HepG2 (cell line): ENCODE results near the gene CTIF. TPM values are rescaled to one million over a fixed set of nuclear protein-coding genes. Genes with fewer than 3 reads are reported as not detected.

Source experiments
- ATAC-seq: fragments of 200-7000 bp; cut with Tn5 transposase; 3 replicates; pipeline ENCODE4 v1.9.1; 2020; ENCODE audit warnings: mild to moderate bottlenecking, moderate library complexity
- BruUV-seq: library from RNA; stranded (reverse); fragments of 400-500 nt; replicated peaks from 2 replicates; lab custom pipeline; 2021; lab: Mats Ljungman, UMichigan
- CTCF ChIA-PET: fragments of 300-600 bp; formaldehyde crosslinking; extraction: SDS; loops from one replicate; lab custom pipeline; 2021; ENCODE audit warnings: low total read pairs, inconsistent platforms, low intra/inter-chr PET ratio; lab: Yijun Ruan, JAX
- POLR2A ChIA-PET: fragments of 350-600 bp; sonication (Branson Sonifier 250); formaldehyde crosslinking; loops from one replicate; lab custom pipeline; 2020; ENCODE audit warnings: antibody characterized with exemption, inconsistent platforms; lab: Yijun Ruan, JAX
- DNase-seq: peaks from one replicate; pipeline ENCODE4 v3.0.0-alpha.2; 2015; ENCODE audit warnings: low spot score
- FAIRE-seq: peaks from 3 replicates; lab custom pipeline; 2011; peaks lifted over from hg19 to GRCh38; lab: Jason Lieb, UNC
- H2AFZ ChIP-seq: one replicate; pipeline ENCODE4 v1.6.1; 2011; ENCODE audit warnings: low read length, inconsistent platforms
- H3K27ac ChIP-seq: fragments of 300-600 bp; 3 replicates; pipeline ENCODE4 v1.8.0; 2011; ENCODE audit warnings: mixed run types, mild to moderate bottlenecking, mixed read lengths, low read length, inconsistent platforms; ENCODE audit not compliant: insufficient read depth; ENCODE audit errors: extremely low read length
- H3K27me3 ChIP-seq, 2 experiments: fragments of 200-600 bp in 1 of 2; 2 replicates in 1 of 2; 3 replicates in 1 of 2; pipeline versions ENCODE4 v1.6.0 to v1.8.0; 2011; ENCODE audit warnings: low read length in 2 of 2, mild to moderate bottlenecking in 2 of 2, moderate library complexity in 2 of 2, inconsistent platforms in 1 of 2; ENCODE audit not compliant: insufficient read depth in 2 of 2, control insufficient read depth in 1 of 2
- H3K36me3 ChIP-seq, 2 experiments: fragments of 200-600 bp in 1 of 2; replicated peaks in 1 of 2; 2 replicates in 1 of 2; 3 replicates in 1 of 2; pipeline versions ENCODE4 v1.5.1 to v1.8.0; 2011; ENCODE audit warnings: low read length in 2 of 2, inconsistent platforms in 1 of 2; ENCODE audit not compliant: insufficient read depth in 2 of 2, control insufficient read depth in 1 of 2
- H3K4me1 ChIP-seq: 2 replicates; pipeline ENCODE4 v1.5.1; 2012; ENCODE audit warnings: low read length, inconsistent platforms; ENCODE audit not compliant: insufficient read depth
- H3K4me2 ChIP-seq: 2 replicates; pipeline ENCODE4 v1.6.0; 2011; ENCODE audit warnings: low read depth, low read length, inconsistent platforms
- H3K4me3 ChIP-seq, 3 experiments: fragments of 200-600 bp in 1 of 3; sonication (generic), shearing (Covaris generic) in 1 of 3; replicated peaks in 1 of 3; 2 replicates each; pipeline ENCODE4 v1.5.1; 2011 to 2016; ENCODE audit warnings: low read length in 3 of 3, inconsistent platforms in 2 of 3, low read depth in 2 of 3, mild to moderate bottlenecking in 2 of 3, control low read depth in 1 of 3, mixed read lengths in 1 of 3; ENCODE audit not compliant: insufficient read depth in 1 of 3
- H3K79me2 ChIP-seq: one replicate; pipeline ENCODE4 v1.6.1; 2011; ENCODE audit warnings: low read length, inconsistent platforms; ENCODE audit not compliant: insufficient read depth
- H3K9ac ChIP-seq: 2 replicates; pipeline ENCODE4 v1.6.0; 2011; ENCODE audit warnings: mild to moderate bottlenecking, low read depth, low read length, inconsistent platforms; ENCODE audit not compliant: insufficient read depth
- H3K9me3 ChIP-seq: 2 replicates; pipeline ENCODE4 v1.5.1; 2012; ENCODE audit warnings: mild to moderate bottlenecking, low read length
- H4K20me1 ChIP-seq: 2 replicates; pipeline ENCODE4 v1.6.0; 2011; ENCODE audit warnings: inconsistent platforms, mild to moderate bottlenecking, low read length, moderate library complexity; ENCODE audit not compliant: insufficient read depth
- CBX5 ChIP-seq: sonication (generic); formaldehyde crosslinking; IDR thresholded peaks from 2 replicates; pipeline ENCODE4 v1.4.0; 2020; ENCODE audit warnings: missing genetic modification reagents, borderline replicate concordance
- HNRNPL ChIP-seq: fragments of 200-400 bp; formaldehyde crosslinking; IDR thresholded peaks from 2 replicates; pipeline ENCODE4 v1.6.1; 2017; ENCODE audit warnings: mild to moderate bottlenecking, low read depth, low read length
- KDM6A ChIP-seq: IDR thresholded peaks from 2 replicates; pipeline ENCODE4 v1.6.1; 2016; ENCODE audit warnings: low read depth
- KMT2A ChIP-seq: sonication (generic); formaldehyde crosslinking; IDR thresholded peaks from 2 replicates; pipeline ENCODE4 v1.4.0; 2020; ENCODE audit warnings: missing genetic modification reagents
- ZNF557 ChIP-seq: sonication (generic); formaldehyde crosslinking; IDR thresholded peaks from 2 replicates; pipeline ENCODE4 v1.4.0; 2020; ENCODE audit warnings: missing genetic modification reagents
- WGBS: methylation state at CpG from one replicate; pipeline ENCODE4 v1.1.6; 2017; ENCODE audit warnings: low lambda C conversion rate; 5-methylcytosine and 5-hydroxymethylcytosine counted together
- in situ Hi-C: cut with HindIII; loops from 2 replicates; pipeline ENCODE4 v1.10.0; 2017; ENCODE audit warnings: low pct_unique_long_range_greater_than_20kb; ENCODE audit not compliant: extremely low pct_ligation_motif_present
- intact Hi-C: fragments of 100-400 bp; cut with micrococcal nuclease; formaldehyde crosslinking; loops from one replicate; pipeline ENCODE4 v1.10.0; 2022; ENCODE audit not compliant: unreplicated experiment
- polyA plus RNA-seq, 8 experiments: library from polyadenylated mRNA; depleted of rRNA in 3 of 8; stranded (reverse) in 7 of 8; unstranded in 1 of 8; fragments of >200 nt; fragmentation: Illumina TruSeq in 4 of 8; extraction: Trizol in 4 of 8; gene quantifications; 2 replicates each; pipeline versions ENCODE4 v1.2.1 to v1.2.3, GENCODE V29; 2011 to 2016; ENCODE audit warnings: low read depth in 4 of 8, missing spikeins in 1 of 8, mixed read lengths in 1 of 8; ENCODE audit not compliant: insufficient read depth in 1 of 8
- total RNA-seq, 5 experiments: library from RNA; depleted of rRNA; stranded (reverse); fragments of >200 nt; fragmentation: Illumina TruSeq; extraction: Trizol; gene quantifications; 2 replicates each; pipeline ENCODE4 v1.2.3, GENCODE V29; 2016; ENCODE audit warnings: low read depth in 1 of 5
- TF ChIP-seq, protein P1 (sequence below): sonication (generic); formaldehyde crosslinking; IDR thresholded peaks from 2 replicates; pipeline ENCODE4 v1.8.0; 2022; ENCODE audit warnings: missing genetic modification reagents, mild to moderate bottlenecking, inconsistent platforms, borderline replicate concordance
- TF ChIP-seq, protein P2 (sequence below): sonication (generic); formaldehyde crosslinking; IDR thresholded peaks from 2 replicates; pipeline ENCODE4 v1.5.1; 2020; ENCODE audit warnings: mild to moderate bottlenecking, missing genetic modification reagents, moderate library complexity

Gene CTIF
- total and polyA plus RNA-seq, 2 of the 13 experiments (the other 11 are each of a cell fraction or from before 2014, with no cell fraction given), result 18.2 to 28.0 TPM

DNA sequence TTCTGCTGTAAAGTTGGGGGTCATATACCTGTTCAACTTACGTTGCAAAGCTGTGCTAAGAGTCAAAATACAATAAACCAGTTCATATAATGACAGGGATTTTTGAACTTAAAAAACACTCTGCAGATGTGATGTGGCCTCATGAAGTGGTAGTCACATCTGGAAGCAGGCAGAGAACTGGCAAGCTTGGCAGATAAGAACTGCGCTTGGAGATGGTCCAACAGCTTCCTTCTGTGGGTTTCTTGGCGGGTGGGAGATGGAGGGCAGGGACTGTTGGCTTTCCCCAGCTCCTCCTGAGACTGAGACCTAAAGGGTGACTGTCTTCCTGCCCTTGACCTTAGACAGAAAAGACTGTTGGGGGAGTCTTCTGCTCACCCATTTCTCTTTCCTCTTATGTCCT, 140.4 kb downstream of the CTIF start:
- DNase-seq, result no peak
- TF ChIP-seq KMT2A (CRISPR knock-in tag) (no peak), HNRNPL (no peak), KDM6A (CRISPR knock-in tag) (no peak)
- TF ChIP-seq, protein P1, sequence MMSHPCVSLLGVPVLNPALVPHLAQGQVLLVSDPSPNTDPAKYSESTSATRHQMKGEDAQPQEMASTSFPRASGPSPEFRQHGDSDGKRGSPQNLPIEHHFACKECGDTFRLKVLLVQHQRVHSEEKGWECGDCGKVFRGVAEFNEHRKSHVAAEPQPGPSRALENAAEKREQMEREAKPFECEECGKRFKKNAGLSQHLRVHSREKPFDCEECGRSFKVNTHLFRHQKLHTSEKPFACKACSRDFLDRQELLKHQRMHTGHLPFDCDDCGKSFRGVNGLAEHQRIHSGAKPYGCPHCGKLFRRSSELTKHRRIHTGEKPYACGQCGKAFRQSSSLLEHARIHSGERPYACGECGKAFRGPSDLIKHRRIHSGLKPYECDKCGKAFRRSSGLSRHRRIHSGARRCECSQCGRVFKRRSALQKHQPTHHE, result no peak
- TF ChIP-seq, all 625 proteins: peak for 0
- 96% methylated on average over 3 of the region's 3 CpGs for WGBS
- intact Hi-C loops, result loop anchor here (5.0 to 10.0 kb wide), 4 partner anchors 106 to 768 kb away; no protein-coding TSS in a partner anchor
- no peak overlapping the region for H2AFZ ChIP-seq
- peaks cover 21% of the 10 kb centered on the region for H3K4me1 ChIP-seq
- no peaks in the 10 kb centered on the region for H3K27me3 ChIP-seq
- BruUV-seq, result no TSS peak
- in situ Hi-C loops, result loop anchor here (5.0 to 25.0 kb wide), 4 partner anchors 223 to 758 kb away; no protein-coding TSS in a partner anchor
- no peak overlapping the region for H3K4me3 ChIP-seq
- H3K4me2 ChIP-seq, result no peak overlapping the region
- H4K20me1 ChIP-seq, result no peaks in the 10 kb centered on the region
- no peak overlapping the region for H3K9ac ChIP-seq
- H3K27ac ChIP-seq, result no peak overlapping the region
- H3K36me3 ChIP-seq, result peaks cover 4 to 10% of the 10 kb centered on the region in 2 experiments; a peak in 4 of 5 replicates
- no peaks in the 10 kb centered on the region for H3K9me3 ChIP-seq
- ATAC-seq (no peak), FAIRE-seq (no peak)
- H3K79me2 ChIP-seq, result no peaks in the 10 kb centered on the region
- ChIA-PET POLR2A (no interaction called here), CTCF (no interaction called here)

DNA sequence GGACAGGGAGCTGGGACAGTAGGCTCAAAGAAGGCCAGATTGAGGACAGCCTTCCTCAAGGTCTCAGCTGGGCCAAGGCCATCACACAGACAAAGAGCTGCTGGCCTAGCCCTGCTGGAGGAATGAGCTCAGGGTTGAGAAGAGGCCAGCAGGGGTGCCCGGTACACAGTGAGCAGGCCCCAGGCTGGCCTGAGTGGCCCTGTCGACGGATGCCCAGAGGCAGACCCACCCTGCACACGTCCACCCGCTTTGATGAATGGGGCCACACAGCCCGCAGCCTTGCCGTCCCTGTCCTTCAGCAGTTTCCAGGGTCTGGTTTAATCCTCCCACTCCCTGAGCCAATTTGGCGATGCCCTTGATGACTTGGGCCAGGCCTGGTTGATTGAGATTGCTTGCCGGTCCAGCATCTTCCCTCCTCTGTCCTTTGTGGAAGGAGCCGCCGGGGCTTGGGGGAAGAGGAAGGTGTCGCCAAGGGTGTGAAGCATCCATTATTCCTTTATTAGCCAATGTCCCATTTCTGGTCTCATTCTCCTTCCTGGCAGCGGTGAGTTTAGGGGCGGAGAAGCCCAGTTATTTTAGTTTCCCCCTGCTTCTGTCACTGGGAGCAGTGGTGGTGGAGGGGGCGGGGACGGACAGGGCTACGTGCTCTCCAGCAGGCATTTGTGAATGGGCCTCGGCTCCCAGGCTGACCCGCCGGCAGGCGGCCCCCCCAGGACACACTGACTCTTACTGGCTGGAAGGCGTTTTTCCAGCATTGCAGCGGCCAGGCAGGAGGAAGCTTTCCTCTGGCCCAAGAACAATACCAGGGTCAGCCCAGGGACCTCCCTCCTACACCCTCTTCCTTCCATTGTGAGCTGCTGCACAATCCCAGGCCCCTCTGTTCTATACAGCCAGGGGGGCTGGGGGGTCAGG, 141.8 kb downstream of the CTIF start:
- no peak for FAIRE-seq
- TF ChIP-seq, protein P2, sequence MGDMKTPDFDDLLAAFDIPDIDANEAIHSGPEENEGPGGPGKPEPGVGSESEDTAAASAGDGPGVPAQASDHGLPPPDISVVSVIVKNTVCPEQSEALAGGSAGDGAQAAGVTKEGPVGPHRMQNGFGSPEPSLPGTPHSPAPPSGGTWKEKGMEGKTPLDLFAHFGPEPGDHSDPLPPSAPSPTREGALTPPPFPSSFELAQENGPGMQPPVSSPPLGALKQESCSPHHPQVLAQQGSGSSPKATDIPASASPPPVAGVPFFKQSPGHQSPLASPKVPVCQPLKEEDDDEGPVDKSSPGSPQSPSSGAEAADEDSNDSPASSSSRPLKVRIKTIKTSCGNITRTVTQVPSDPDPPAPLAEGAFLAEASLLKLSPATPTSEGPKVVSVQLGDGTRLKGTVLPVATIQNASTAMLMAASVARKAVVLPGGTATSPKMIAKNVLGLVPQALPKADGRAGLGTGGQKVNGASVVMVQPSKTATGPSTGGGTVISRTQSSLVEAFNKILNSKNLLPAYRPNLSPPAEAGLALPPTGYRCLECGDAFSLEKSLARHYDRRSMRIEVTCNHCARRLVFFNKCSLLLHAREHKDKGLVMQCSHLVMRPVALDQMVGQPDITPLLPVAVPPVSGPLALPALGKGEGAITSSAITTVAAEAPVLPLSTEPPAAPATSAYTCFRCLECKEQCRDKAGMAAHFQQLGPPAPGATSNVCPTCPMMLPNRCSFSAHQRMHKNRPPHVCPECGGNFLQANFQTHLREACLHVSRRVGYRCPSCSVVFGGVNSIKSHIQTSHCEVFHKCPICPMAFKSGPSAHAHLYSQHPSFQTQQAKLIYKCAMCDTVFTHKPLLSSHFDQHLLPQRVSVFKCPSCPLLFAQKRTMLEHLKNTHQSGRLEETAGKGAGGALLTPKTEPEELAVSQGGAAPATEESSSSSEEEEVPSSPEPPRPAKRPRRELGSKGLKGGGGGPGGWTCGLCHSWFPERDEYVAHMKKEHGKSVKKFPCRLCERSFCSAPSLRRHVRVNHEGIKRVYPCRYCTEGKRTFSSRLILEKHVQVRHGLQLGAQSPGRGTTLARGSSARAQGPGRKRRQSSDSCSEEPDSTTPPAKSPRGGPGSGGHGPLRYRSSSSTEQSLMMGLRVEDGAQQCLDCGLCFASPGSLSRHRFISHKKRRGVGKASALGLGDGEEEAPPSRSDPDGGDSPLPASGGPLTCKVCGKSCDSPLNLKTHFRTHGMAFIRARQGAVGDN (CRISPR knock-in tag), result peak; percentile 12; the same call in 1 of the 2 replicates
- no peak for TF ChIP-seq ZNF557 (CRISPR knock-in tag)
- no peak for TF ChIP-seq CBX5 (CRISPR knock-in tag)
- TF ChIP-seq, all 625 proteins: peak for 1
- in situ Hi-C loops, result loop anchor here (25.0 kb wide), 1 partner anchor 757 kb away; no protein-coding TSS in a partner anchor
- Histone ChIP-seq H2AFZ (no peak overlapping the region), H3K9ac (no peak overlapping the region), H3K9me3 (no peaks in the 10 kb centered on the region), H3K27ac (no peak overlapping the region), H3K27me3 (no peaks in the 10 kb centered on the region), H3K4me3 (no peak overlapping the region), H3K4me1 (peaks cover 18% of the 10 kb centered on the region), H3K36me3 (peaks cover 4 to 10% of the 10 kb centered on the region in 2 experiments; a peak in 4 of 5 replicates), H3K4me2 (no peak overlapping the region), H4K20me1 (no peaks in the 10 kb centered on the region), H3K79me2 (no peaks in the 10 kb centered on the region)
- no peak for DNase-seq
- ChIA-PET CTCF (no interaction called here), POLR2A (no interaction called here)
- whole genome bisulfite sequencing, result 95% methylated on average over 17 of the region's 23 CpGs
- peak; percentile 55 for ATAC-seq
- intact Hi-C loops, result no loop called here
- BruUV-seq, result no TSS peak
